ENCODE measurements around the gene SSNA1. TPM values are rescaled to one million over a fixed set of nuclear protein-coding genes. Genes with fewer than 3 reads are reported as not detected.

The SSNA1 gene
- total and polyA plus RNA-seq, 9 donors, result 1.6 to 60.7 (median 44.5) TPM

DNA sequence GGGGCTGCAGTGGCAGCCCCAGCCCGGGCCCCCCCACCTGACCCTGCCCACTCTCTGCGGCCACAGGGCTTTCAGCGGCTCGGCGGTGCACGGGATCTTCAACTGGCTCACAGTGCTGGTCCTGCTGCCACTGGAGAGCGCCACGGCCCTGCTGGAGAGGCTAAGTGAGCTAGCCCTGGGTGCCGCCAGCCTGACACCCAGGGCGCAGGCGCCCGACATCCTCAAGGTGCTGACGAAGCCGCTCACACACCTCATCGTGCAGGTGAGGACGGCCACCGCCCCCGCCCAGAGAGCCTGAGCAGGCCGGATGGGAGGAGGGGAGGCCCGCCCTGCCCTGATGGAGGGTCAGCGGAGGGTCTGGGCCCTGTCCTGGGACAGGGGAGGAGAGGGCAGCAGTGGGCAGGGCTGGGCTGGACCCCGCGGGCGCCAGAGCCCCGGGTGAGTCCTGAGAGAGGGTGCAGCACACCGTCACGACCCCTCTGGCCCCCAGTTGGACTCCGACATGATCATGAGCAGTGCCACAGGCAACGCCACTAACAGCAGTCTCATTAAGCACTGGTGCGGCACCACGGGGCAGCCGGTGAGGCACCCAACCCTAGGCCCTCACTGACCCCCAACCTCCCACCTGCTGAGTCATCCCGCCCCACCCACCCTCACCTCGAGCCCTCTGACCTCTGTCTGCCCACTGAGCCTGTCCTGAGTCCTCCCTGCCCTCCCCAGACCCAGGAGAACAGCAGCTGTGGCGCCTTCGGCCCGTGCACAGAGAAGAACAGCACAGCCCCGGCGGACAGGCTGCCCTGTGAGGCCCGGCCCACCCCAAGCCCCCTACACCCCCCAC lies 44.9 kb downstream of the SSNA1 start:
- Histone ChIP-seq H3K4me3 (no peak overlapping the region), H3K36me3 (no peaks in the 10 kb centered on the region), H3K9me3 (no peaks in the 10 kb centered on the region), H3K27me3 (peaks cover 8% of the 10 kb centered on the region), H3K27ac (no peak overlapping the region), H3K4me1 (ENCODE audit: insufficient read depth) (peaks cover 11% of the 10 kb centered on the region)
- 45 to 63% (median 52%) methylated on average over 34 to 40 of the region's 40 CpGs for WGBS, 3 donors
- no peak for TF ChIP-seq EP300 (IDR thresholded peaks at IDR 0.05)
- TF ChIP-seq, protein P1, sequence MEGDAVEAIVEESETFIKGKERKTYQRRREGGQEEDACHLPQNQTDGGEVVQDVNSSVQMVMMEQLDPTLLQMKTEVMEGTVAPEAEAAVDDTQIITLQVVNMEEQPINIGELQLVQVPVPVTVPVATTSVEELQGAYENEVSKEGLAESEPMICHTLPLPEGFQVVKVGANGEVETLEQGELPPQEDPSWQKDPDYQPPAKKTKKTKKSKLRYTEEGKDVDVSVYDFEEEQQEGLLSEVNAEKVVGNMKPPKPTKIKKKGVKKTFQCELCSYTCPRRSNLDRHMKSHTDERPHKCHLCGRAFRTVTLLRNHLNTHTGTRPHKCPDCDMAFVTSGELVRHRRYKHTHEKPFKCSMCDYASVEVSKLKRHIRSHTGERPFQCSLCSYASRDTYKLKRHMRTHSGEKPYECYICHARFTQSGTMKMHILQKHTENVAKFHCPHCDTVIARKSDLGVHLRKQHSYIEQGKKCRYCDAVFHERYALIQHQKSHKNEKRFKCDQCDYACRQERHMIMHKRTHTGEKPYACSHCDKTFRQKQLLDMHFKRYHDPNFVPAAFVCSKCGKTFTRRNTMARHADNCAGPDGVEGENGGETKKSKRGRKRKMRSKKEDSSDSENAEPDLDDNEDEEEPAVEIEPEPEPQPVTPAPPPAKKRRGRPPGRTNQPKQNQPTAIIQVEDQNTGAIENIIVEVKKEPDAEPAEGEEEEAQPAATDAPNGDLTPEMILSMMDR (IDR thresholded peaks at IDR 0.05), result no peak
- no peak for TF ChIP-seq POLR2A (IDR thresholded peaks at IDR 0.05)
- intact Hi-C loops (cut with DNase I), result loop anchor here in 1 of 4 donors (10.0 kb wide), 1 partner anchor 119 kb away; the partner anchor contains the start of gene DPP7
- DNase-seq, result no peak

DNA sequence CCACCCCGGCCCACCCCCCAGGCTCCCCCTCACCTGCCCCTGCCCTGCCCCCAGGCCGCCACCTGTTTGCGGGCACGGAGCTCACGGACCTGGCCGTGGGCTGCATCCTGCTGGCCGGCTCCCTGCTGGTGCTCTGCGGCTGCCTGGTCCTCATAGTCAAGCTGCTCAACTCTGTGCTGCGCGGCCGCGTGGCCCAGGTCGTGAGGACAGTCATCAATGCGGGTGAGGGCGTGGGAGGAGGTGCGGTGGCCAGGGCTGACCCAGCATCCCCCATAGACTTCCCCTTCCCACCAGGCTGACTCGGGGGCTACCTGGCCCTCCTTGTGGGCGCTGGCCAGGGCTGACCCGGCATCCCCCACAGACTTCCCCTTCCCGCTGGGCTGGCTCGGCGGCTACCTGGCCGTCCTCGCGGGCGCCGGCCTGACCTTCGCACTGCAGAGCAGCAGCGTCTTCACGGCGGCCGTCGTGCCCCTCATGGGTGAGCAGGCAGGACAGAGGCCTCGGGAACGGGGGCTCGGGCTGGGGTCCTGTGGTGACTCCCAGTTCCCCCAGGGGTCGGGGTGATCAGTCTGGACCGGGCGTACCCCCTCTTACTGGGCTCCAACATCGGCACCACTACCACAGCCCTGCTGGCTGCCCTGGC lies 45.7 kb downstream of the SSNA1 start:
- TF ChIP-seq POLR2A (IDR thresholded peaks at IDR 0.05) (no peak), EP300 (IDR thresholded peaks at IDR 0.05) (no peak)
- TF ChIP-seq, protein P1 (IDR thresholded peaks at IDR 0.05), result no peak
- intact Hi-C loops (cut with DNase I), result loop anchor here in 1 of 4 donors (10.0 kb wide), 1 partner anchor 119 kb away; the partner anchor contains the start of gene DPP7
- 21 to 31% (median 30%) methylated on average over 21 to 40 of the region's 40 CpGs for WGBS, 3 donors
- Histone ChIP-seq H3K9me3 (no peaks in the 10 kb centered on the region), H3K36me3 (no peaks in the 10 kb centered on the region), H3K4me3 (no peak overlapping the region), H3K27ac (no peak overlapping the region), H3K27me3 (peaks cover 5% of the 10 kb centered on the region), H3K4me1 (ENCODE audit: insufficient read depth) (peaks cover 11% of the 10 kb centered on the region)
- DNase-seq, result no peak

DNA sequence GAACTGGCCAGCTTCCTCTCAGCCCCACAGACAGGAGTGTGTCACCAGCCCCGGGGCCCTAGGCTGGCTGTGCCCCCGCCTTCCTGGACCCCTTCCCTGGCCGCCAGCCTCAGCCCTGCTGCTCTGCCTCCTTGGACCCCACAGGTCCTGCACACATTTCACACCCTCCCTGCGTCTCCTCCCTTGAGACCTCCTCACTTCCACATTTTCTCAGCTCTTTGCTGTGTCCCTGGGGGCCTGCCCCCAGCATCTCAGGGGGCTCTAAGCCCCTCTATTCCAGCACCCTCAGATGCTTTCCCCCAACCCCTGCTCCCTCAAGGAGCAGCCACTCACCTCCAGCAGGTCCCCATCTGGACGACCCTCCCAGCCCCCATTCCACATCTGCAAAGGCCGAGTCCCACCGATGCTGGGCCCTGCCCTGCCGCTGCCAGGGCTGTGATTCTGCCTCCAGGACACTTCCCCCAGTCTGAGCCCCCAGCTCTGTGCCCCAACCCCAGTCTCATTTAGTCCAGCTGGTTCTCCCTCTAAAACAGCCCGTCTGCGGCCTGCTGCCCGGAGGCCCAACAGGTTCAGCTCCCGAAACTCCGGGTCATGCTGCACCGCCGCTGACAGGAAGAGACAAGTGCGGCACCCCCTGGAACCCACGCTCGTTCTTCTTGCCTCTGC lies 46.4 kb downstream of the SSNA1 start:
- DNase-seq, result no peak
- H3K4me1 ChIP-seq (ENCODE audit: insufficient read depth), result peaks cover 11% of the 10 kb centered on the region
- H3K27ac ChIP-seq, result no peak overlapping the region
- no peak overlapping the region for H3K4me3 ChIP-seq
- TF ChIP-seq POLR2A (IDR thresholded peaks at IDR 0.05) (no peak), EP300 (IDR thresholded peaks at IDR 0.05) (no peak)
- TF ChIP-seq, protein P1 (IDR thresholded peaks at IDR 0.05), result no peak
- WGBS, 3 donors, result 53 to 66% (median 60%) methylated on average over 17 to 18 of the region's 18 CpGs
- intact Hi-C loops (cut with DNase I), result loop anchor here in 1 of 4 donors (10.0 kb wide), 1 partner anchor 120 kb away; the partner anchor contains the start of gene DPP7
- H3K27me3 ChIP-seq, result peaks cover 5% of the 10 kb centered on the region
- no peaks in the 10 kb centered on the region for H3K9me3 ChIP-seq
- H3K36me3 ChIP-seq, result no peaks in the 10 kb centered on the region

Measured in ovary (tissue), 9 donors.